HG02870 (cell line): ENCODE data around the gene MRGPRF.

Experiments used
- ATAC-seq: cut with Tn5 transposase; IDR thresholded peaks from one replicate; pipeline ENCODE4 v1.9.1; 2021; ENCODE audit warnings: mild to moderate bottlenecking, moderate library complexity; ENCODE audit not compliant: unreplicated experiment

Gene MRGPRF

DNA sequence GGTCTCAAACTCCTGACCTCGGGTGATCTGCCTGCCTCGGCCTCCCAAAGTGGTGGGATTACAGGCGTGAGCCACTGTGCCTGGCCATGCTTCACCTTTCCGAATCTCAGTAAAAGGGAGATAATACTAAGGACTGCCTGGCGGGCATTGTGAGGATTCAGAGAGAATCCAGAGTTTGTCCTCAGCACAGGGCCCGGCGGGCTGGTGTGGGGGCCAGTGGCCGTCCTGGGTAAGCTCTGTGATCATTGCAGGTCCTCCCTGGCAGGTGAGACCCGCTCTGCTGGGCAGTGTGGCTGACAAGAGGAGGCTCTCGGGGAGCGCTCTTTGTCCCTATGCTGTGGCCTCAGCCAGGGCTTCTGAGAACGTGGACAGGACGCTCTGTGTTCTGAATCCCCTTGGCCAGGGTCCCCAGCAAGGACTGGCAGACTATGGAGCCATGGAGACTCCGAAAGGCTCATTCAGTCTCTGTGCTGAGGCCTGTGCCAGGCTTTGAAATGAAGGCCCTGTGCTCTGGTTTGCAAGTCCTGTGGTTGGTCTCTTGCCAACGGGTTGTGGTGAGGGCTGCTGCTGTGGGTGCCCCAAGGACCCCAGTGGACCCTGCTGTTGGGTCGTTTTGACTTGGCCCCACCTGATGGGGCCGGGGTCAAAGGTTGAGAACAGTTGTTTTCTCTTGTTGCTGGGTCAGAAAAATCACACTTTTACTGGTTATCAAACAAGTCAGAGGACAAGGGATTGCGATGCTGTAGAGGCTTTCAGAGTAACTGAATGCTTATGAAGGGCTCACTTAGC, 37.7 kb upstream of the MRGPRF start:
- ATAC-seq, result no peak

DNA sequence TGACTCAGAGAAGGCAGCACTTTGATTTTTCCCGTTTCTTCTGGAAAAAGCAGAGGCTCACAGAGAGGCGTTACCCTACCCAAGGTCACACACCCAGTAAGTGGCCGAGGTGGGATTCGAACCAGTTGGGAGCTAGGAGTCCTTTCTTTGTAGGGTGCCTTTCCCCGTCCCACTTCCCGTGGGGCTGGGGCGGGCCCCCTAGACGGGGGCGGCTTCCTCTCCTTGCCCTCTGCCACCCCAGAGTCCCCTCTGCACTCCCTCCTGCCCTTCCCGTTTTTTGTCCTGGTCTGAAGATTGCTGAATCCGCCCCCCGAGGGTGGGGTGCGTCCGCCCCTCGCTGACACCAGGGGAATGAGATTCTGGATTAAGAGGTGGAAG, 36.4 kb upstream of the MRGPRF start:
- no peak for ATAC-seq

DNA sequence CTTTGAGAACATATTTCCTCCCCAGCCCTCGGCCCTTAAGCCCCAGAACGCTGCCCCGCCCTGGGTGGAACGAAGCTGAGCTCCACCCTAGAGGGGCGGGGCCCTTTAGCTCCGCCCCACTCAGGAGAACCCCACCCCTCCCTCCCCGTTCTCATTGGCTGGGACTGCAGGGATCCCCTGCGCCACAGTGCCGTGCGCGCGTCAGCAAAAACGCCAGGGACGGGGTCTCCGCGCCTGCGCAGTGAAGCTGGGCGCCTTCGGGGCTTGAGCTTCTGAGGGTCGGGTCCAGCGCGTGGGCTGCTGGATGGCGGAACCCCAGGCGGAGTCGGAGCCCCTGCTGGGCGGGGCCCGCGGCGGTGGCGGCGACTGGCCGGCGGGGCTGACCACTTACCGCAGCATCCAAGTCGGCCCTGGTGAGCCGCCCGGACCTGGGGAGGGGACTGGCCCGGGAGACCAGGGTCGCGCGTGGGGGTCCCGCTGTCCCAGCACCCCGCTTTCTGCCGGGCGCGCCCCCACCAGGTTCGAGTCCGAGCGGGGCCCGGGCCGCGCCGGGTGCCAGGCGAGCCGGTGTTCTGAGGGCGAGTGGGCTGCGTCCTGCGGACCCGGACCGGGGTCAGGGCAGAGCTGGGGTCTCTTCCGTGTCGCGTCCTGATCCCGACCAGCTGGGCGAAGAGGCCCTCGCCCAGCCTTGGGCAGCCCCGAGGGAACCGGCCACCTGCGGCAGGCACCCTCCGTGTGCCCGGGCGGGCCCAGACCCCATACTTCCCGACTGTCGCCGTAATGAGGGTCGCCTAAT, 35.8 kb upstream of the MRGPRF start, which contains the start of gene TPCN2:
Gene TPCN2, plus strand, starts transcription at position 239 of the 796 bp plus-strand sequence. Its CDS starts 66 bp downstream, at position 305.
- ATAC-seq, result peak; percentile 84

- no peak for ATAC-seq
These were observed 35.1 kb upstream of the MRGPRF start for GRCh38 chr11:69048031-69048693.

- ATAC-seq, result no peak
These were observed 31.3 kb upstream of the MRGPRF start for GRCh38 chr11:69044111-69045013.

GRCh38 chr11:69041516-69041915, 28.5 kb upstream of the MRGPRF start:
- no peak for ATAC-seq

DNA sequence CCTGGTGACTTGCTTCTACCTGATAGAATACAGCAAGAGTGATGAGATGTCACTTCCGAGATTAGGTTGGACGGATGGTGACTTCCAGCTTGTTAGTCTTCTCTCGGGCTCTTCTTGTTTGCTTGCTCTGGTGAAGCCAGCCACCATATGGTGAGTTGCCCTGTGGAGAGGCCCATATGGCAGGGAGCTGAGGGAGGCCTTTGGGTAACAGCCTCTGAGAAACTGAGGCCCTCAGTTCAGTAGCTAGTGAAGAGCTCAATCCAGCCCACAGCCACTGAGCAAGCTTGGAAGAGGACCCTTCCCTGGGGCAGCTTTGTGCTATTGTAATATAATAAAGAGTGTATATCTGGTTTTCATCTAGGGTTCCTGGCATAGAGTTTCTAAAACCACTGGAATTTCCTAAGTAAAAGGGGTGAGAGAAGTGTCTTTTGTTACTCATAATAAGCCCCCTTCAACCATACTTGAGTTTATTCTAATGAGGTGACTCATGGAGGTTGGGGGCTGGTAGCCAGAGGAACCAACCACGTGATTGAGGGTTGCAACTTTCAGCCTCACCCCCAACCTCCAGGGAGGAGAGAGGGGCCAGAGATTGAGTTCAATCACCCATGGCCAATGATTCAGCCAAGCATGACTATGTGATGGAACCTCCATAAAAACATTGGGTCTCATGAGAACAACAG, 27.7 kb upstream of the MRGPRF start:
- ATAC-seq, result no peak

GRCh38 chr11:69040051-69040450, 27.0 kb upstream of the MRGPRF start:
- ATAC-seq, result no peak

GRCh38 chr11:69039501-69039900, 26.5 kb upstream of the MRGPRF start:
- no peak for ATAC-seq

DNA sequence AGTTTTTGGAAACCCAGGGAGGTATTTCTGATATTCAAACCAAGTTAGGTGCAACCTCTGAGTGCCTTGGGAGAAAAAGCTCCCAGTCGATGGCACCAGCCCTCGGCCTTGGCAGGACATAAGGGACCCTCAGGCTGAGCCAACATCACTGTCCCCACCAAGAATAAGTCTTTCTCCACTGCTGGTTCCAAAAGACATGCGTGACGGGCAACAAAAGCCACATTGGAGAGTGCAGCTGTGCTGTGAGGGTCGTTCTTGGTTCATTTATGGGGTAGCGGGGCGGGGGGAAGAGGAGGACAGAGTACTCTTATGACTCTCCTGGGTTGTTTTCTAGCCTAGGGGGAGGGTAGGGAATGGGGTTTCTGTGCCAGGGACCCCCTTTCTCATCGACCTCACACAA, 24.5 kb upstream of the MRGPRF start:
- ATAC-seq, result no peak

- no peak for ATAC-seq
These were observed 24.0 kb upstream of the MRGPRF start for GRCh38 chr11:69037074-69037473.

DNA sequence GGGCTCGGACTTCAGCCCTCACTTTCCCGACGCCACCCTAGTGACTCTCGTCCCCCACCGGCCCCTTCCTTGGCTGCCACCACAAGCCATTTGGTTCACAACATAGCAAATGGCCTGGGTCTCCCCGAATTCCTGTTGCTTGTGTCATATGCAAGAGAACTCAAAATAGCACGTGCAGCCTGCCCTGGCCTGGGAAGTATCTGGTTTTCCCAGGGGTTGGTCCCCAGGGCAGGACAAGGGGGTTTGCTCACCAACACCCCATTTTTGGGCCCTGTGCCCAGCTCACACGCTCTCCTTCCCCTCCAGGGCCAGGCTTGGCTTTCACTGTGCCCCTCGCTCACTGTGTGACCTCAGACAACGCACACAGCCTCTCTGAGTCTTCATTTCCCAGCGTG, 22.9 kb upstream of the MRGPRF start:
- ATAC-seq, result no peak

- ATAC-seq, result no peak
These were observed 22.3 kb upstream of the MRGPRF start for GRCh38 chr11:69035150-69035945.

DNA sequence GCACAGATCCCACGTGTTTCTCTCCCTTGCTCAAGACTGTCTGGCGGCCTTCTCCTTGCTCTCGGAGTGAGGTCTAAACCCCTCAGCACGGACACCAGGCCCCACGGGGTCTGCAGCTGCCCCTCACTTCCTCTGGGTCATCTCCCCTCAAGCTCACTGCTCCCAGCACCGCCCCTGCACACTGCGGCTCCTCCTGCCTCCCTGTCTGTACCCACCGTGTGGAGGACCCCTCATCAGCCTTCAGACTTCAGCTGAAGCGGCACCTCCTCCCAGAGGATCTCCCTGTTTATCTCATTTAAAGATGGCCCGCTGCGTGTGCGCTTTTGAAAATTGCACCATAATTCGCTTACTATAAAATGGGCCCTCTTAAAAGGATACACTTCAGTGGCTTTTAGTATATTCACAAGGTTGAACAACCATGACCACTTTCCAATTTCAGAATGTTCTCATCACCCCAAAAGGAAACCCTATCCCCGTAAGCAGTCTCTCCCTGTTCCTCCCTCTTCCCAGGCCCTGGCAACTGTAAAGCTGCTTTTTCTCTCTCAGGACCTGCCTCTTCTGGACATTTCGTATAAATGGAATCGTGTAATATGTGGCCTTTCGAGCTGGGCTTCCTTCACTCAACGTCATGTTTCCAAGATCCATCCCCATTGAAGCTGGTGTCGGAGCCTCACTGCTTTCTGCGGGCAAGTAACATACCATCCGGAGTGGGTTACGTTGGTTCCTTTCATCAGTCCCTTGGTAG, 21.2 kb upstream of the MRGPRF start:
- no peak for ATAC-seq

- ATAC-seq, result no peak
These were observed 20.4 kb upstream of the MRGPRF start for GRCh38 chr11:69033431-69033830.

DNA sequence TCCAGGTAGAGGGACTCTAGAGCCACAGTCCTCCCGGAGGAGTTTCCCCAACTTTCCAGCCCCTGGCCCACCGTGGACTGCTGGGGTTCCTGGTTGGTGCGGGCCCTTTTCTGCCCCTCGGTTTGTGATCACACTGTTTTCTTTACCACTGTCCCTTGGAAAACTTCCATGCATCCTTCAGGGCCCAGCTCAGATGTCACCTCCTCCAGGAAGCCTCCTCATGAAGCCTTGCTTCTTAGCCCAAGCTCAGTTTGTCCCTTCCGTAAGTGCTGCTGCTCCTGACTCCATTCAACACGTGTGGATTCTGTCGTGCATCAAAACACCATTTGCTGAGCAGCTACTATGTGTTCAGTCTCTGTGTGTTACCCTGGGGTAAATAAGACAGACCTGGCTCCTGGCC, 19.8 kb upstream of the MRGPRF start:
- no peak for ATAC-seq

DNA sequence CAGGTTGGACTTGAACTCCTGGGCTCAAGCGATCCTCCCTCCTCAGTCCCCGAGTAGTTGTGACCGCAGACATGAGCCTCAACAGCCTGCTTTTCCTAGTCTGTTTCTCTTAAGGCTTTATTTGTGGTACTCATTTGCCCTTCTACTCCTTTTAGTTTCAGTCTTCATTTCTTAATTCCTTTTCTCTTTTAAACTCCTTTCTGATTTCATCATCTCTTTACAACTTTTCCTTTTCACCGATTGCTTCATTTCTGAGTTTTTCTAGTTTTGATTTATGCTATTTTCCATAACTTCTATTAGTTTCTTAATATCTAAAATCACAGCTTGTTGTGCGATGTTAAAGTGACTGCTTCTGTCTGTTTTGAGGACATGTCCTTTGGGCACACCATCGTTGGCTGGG, 17.3 kb upstream of the MRGPRF start:
- ATAC-seq, result no peak

DNA sequence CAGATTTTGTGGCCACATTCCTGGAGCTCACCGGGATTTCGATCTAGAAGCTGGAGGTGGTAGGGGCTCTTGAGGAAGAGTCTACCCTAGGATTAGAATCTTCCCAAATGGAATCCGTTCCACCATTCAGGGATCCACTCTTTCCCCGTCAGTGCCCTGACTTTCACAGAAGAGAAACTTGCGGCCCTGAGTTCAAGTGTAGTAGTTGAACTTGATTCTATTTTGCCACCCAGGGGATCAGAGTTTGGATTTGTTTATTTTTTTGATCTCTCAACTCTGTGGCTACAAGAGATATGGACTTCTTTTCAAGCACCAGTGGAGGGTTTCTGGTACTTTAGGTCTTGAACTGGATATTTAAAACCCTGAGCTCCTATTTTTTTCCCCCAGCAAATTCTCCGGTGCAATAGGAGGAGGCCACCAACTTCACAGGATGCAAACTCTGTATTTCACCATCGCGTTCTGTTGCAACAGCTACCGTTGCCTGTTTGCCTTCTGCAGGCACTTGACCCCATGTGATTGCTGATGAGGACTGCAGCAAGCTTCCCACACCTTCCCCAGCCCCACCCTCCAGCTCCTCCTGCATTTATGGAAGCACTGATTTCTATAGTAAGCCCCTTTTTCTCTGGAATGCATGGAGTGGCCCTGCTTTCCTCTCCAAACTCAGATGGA, 14.8 kb upstream of the MRGPRF start:
- no peak for ATAC-seq
